ENCODE results near the gene RAB35.

- TF ChIP-seq CTCF (IDR thresholded peaks at IDR 0.05): no peak
- TF ChIP-seq POLR2AphosphoS5 (IDR thresholded peaks at IDR 0.05; ENCODE audit: low read depth, low read length): no peak
- no peak for TF ChIP-seq REST (IDR thresholded peaks at IDR 0.05; ENCODE audit: insufficient read depth in 1 of 2, low read depth in 2 of 2, low read length in 1 of 2)
- no peak for TF ChIP-seq TCF7L2 (IDR thresholded peaks at IDR 0.05; ENCODE audit: low read depth, low read length)
Observed at GRCh38 chr12:120085920-120086645, 30.5 kb downstream of the RAB35 start.

Data from Panc1 (cell line).